Hematopoietic multipotent progenitor cell treated with erythropoietin and hydrocortisone succinate and interleukin-3 and kit ligand, for 17 days (in vitro differentiated cells): ENCODE results near the gene C3orf18.
A peak's percentile ranks its signal among the peaks of the same experiment; 100 is the strongest.

ENCODE experiments used
- DNase-seq: peaks from one replicate; pipeline ENCODE4 v3.0.0-alpha.2; 2015; ENCODE audit warnings: low spot score

The C3orf18 gene

DNA sequence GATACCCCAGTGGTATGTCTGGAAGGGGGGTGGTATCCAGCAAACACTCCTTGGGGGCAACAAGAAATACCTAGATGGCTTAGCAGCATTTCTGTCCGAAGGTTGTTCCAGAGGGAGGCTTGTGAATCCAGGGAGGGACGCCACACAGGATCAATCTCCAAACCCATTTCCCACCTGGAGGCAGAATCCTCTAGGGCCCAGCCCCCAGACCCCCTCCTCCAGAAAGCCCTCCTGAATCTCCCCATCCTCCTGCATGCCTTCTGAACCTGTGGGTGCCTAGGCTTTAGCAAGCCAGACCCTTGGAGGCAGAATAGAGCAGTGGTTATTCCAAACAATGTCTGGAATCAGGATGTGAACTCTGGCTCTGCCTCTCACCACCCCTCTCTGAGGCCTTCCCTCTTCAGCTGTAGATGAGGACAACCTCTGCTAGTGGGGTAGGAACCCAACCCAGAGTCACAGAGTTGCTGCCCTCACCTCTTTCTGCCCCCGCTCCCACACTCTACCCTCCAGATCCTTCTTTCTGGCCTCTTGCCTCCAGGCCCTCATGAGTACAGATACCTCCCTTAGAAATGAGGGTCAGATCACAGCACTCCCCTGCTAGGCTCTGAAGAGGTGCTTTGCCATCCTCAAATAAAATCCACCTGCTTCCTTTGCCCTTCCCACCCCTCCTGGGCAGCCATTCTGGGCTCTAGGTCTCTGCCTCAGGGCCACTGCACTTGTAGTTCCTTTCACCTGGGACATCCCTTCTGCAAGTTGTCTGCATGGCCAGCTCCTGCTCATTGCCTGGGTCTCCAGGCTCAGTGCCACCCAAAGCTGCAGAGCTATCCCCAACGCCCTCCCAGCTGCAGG is 35.9 kb upstream of the C3orf18 start:
- DNase-seq = no peak

DNA sequence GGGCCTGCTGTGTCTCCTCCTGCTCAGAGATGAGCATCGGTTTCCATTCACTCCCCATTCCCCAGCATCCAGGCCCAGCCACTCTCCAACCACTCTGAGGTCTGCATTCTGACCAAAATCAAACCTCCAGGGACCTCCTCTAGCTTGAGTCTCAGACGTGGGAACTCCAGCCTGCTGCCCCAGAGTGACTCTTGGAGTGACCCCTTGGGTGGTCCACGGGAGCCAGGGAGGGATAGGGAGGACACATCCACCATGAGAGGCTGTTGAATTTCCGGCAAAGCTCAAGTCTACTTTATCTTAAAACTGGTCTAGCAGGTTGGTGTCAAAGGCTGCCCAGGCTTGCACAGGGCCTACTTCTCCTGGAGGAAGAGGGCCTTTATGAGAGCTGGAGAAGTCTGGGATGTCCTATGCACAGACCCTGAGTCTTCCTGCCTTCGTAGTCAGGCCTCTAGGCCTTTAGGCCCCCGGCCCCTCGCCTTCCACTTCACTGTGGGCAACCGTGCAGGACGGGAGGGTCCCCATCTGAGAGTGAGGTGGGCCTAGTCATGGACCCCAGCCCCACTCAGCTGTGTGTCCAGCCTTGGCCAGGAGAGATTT is 35.1 kb upstream of the C3orf18 start:
- DNase-seq = peak; percentile 6

DNA sequence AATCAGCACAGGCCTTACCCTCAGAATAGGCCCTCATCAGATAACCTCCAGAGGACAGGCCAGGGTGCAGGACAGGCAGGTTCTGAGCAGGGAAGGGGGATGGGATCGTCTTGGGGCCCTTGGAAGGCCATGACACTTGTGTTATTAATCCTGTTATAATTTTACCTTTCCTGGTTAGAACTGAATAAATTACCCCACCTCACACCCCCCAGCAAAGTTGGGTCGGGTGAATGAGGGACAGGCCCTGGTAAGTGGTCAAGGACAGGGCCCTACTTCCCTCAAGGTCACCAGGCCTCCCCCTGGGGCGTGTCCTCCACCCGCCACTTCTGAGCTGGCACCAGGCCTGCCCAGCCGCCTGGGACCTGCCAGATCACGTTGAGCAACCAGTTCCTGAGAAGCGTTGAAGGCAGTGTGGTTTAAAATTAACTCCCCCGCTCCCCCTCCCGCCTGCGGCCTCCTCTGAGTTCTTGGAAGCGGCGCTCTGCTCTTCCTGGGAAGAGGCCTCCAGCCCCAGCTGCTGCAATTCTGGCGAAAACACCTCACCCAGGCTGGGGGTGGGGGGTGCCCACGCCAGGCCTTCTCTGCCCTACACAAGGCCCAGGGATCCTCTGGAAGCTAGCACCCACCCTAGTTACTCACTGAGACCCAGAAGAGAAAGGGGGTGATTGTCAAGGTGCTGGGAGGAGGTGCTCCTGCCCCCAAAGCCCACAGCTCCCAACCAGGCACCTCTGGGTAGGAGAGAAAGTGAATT is 33.5 kb upstream of the C3orf18 start:
- peak; percentile 78 for DNase-seq

DNA sequence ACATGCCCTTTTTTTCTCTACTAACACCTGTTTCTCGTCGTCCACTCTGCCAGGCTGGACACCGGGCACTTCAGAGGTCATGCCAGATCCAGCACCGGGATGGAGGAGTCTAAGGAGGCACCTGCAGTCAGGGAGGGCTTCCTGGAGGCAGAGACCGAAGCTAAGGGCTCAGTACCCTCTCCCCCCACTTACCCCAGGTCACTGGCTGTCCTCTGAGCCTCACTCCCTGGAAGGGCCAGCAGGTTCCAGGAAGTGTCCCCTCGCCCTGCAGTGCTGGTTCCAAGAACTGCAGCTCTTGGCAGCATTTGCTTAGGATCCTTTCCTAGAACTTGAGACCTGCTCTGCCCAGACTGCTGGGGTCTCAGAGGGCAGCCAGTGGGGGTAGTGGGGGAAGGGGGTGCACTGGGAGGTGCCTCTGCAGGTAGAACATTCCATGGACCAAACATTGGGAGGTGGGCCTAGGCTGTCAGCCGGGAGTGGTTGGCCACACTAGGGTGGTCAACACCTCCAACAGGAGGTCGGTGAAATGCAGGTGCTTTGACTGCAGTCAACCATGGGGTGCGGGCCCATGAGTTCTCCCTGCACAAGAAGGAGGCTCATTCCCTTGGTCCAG is 32.7 kb upstream of the C3orf18 start:
- DNase-seq = peak; percentile 4

DNA sequence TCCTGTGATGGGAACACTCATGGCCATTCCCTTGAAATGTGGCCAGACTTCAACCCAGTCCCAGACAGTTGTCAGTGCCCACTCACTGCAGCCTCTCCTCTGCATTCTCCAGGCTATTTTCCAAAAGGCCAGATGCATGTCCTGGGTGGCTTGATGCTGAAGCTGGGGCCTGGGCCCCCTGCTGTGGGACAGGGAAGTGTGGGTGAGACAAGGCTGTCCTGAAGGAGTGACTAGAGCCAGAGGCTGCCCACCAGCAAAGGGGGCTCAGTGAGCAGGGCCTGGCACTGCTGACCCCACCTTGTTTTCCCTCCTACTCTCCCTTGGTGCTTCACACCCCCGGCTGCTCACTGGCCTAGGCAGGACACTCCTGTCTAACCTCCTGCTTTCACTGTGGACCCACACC is 32.2 kb upstream of the C3orf18 start:
- DNase-seq = no peak

DNA sequence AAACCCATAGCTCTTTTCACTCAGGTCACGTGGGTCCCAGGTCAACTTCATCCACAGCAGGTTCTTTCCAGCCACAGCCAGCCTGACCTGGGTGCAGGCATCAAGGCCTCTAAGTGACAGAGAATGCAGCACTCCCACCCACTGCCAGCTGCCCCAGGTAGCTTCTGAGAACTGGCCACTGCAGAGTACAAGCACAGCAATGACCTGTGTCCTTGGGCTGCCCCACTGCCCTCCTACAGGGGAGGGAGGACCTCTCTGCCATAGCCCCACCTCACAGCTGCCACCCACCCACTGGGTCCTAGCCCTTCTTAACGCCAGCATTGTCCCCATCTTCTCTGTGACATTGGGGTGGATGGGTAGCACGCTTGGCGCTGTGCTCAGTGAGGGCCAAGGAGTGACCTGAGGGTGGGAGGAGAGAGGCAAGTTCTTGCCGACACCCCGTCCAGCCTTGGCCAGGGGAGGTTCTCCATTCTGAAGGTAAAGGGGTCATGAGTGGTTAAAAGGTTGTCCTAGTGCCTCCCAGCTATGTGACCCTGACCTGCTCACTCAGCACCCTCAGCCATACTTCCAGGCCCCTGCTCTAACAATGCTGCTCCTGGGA is 31.7 kb upstream of the C3orf18 start:
- no peak for DNase-seq

DNA sequence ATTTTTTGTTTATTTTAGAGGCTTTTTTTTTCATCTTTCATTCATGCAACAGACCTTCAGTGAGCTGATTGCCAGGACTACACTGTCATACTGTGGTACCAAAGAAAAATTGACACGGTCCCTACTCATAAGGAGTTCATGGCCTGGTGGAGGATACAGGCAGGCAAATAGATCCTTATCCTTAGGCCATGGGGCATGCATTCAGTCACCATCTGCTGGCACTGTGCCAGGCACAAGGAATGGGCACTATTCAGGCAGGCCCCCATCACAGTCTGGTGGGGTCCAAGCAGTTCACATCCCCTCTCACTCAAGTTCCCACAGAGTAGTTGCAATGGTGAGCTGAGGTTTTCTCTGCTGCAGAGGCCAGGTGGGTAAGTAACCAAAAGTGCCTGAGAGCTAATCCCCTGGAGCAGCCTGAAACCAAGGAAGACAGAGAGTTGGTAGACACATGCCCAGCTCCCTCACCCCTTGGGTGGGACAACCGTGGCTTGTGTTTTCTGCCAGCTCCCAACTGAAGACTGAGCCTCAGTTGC is 26.8 kb upstream of the C3orf18 start:
- DNase-seq = peak; percentile 54

DNA sequence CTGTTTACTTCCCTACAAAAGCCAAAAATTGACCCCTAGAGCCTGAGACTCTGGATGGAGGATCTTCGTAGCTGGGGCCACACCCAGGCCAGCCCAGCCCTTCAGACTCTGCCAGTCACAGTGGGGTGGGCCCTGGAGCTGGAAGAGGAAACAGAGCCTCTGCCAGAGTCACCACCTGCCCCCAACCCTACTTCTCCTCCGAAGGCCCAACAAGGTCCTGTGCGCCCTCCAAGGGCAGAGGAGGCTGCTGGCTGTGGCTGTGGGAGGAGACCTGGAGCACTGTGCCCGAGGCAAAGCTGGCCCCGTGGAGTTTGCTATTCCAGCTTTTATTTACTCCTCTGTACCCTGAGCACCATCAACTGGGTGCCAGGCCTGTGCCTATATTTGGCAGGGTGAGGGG is 25.0 kb upstream of the C3orf18 start:
- peak; percentile 42 for DNase-seq

DNA sequence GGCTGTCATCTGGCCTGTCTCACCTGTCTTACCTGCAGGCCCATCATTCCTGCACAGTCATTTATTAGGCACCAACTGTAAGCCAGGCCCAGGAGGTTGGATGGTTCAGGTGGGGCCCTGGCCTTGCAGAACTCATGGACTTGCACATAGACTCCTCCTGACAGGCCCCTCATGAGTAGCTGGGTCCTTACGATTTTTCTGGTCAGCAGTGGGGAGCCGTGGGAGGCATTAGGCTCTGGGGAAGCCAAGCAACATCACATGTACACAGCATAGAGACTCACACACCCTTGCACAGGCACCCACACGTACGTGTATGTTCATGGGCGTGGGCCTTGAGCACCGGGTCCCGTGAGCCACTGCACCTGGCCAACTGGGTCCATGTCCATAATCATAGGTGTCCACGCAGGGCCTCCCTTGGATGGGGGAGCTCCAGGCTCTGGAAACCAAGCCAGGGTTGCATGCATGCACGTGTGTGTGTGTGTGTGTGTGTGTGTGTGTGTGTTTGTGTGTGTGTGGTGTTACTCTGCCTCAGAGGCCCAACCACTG is 23.7 kb upstream of the C3orf18 start:
- no peak for DNase-seq

DNA sequence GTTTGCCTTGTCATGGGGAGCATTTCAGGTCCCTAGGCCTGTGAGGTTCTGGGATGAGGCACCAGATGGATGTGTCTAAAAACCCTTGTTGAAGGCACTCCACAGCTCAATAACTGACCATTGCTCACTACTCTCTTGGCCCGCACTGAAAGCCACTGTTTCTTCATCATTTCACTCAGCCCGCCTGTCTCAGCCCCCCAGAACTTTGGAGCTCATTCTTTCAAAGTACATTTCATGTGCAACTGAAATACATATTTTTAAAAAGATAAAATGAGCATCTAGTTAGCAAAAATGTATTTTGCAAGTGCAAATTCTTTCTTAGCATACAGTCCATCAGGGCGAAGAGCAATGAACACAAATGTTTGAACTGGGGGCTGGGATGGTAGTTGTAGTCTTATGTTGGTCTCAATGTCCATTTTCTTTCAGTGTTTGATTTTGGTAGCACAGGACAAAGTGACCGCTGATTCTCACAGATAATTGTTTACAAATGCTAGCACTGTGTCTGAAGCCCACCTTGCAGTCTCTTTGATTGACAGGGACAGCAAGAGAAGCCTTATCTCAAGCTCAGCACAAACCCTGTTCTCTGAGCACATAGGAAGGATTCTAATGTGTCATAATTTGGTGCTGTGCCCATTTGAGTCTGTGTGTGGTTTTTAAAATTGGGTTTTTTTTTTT is 21.3 kb upstream of the C3orf18 start:
- no peak for DNase-seq

DNA sequence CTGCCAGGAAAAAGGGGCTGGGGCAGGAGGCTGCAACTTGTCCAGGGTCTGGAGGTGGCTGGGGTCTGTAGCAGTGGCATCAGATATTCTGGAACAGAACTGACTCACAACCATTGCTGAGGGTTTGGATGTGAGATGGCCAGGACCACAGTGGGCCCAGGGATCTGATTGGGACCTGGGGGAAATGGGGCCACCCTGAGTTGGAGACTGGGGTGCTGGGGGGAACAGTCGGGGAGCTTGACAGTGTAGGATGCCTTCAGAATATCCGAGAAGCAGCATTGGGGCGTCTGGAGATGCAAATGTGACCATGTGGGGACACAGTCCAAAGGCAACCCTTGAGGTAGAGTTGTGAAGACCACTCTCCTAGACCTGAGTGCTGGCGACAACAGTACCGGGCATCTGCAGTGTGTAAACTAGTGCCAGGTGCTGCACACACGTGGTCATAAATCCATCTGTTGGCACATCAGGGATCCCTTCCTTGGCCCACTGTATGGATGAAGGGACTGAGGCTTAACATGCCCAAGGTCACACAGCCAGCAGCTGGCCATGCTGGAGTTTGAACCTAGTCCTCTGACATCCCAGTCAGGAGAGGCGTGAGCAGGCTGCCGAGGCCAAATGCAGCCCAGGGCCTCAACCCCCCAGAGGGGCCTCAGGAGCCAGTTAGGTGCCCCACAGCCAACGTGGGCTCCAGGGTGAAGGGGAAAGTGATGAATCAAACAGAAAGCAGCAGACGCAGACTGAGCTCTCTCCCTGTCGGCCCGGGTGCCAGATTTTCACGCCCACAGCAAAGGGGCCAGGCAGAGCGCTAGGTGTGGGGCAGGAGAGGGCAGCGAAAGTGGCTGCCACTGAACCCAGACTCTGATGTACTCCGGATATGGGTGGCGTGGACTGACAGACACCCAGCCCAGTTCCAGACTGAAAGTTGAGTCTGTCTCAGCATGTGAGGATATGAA is 20.5 kb upstream of the C3orf18 start:
- DNase-seq = no peak

DNA sequence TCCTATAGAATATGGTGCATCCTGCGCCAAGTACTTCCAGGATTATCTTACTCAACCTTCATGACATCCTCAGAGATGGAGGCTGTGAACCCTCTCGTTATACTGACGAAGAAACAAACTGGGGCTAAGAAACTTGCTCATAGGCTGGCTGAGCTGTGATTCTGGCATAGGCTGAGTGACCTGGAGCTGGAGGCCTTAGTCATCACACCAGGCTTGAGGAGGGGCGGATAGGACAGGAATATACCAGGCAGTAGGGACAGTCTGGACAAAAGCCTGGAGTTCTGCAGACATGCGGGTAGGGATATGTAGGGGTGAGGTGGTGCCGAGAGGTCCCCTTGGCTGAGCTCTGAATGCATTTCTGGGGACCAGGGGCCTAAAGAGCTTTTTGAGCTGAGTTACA is 19.8 kb upstream of the C3orf18 start:
- DNase-seq = no peak

DNA sequence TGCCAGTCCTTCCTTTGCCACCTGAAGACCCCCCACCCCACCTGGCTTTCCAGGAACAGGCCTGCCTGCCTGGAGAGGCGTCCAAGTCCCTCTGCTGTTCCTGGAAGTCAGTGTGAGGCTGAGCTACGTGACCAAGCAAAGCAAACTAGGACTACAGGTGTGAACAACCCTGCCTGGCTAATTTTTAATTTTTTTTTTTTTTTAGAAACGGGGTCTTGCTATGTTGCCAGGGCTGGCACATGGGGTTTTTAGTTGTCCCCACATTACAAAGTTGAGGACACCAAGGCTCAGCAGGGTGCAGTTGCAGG is 19.2 kb upstream of the C3orf18 start:
- DNase-seq = no peak

DNA sequence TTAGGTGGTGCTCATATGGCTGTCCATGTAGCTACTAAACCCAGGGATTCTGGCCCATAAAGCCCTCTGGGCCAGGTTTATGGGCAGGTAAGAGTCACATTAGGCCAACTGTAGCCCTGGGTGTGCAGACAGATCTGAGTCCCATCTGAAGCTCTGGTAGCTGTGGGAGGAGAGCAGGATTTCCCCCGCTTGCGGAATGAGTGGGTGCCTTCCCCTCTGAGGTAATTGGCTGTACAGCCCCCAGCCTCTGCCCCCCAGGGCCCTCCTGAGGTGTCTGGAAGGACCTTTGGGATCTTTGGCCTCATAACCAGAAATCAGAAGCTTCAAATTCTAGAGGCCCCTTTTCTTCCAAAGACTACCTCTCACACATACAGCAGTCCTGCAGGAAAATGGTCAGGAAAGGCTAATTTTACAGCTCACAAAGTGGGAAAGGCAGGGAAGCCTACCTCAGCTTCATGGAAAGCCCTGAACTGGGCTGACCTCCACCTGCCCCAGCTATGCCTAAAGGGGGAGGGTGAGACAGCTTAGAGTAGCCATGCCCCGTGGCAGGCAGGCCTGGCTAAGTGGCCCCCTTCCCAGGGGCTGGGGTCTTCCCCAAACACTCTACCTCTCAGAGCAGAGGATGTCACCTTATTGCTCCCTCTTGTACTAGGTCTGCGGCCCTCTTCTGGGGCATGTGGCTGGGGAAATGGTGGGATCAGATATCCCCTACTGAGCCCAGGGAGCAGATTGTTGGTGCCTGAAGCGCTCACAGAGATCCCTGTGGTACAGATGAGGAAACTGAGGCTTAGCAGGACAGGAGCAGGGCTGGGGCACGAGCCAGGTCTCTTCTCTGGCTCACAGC is 18.6 kb upstream of the C3orf18 start:
- DNase-seq = no peak

DNA sequence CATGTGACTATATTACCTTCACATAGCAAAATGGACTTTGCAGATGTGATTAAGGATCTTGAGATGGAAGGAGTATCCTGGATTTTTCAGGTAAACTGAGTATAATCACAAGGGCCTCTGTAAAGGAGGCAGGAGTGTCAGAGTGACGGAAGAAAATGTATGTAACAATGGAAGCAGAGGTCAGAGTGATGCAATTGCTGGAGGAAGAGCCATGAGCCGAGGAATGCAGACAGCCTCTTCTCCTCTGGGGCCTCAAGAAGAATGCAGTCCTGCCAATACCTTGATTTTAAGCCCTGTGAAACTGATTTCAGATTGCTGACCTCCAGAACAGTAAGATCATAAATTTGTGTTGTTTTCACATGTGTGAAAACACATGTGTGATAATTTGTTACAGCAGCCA is 16.8 kb upstream of the C3orf18 start:
- DNase-seq = no peak

DNA sequence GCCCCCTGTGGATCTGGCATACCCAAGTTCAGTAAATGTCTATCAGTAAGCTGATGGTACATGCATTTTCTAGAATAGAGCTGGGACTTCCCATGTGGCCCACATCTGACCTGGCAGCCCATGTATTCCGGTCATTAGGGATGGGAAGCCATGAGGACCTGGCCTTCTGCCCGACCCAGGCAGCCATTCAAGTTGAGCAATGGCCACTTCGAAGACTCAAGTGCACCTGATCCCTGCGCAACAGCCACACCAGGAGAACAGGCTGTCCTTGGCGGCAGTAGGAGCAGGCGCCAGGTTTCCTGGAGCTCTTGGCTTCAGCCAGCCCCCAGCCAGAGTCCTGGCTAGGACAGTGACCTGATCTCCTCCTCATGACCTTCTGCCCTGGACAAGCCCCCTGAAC is 16.4 kb upstream of the C3orf18 start:
- DNase-seq = no peak

DNA sequence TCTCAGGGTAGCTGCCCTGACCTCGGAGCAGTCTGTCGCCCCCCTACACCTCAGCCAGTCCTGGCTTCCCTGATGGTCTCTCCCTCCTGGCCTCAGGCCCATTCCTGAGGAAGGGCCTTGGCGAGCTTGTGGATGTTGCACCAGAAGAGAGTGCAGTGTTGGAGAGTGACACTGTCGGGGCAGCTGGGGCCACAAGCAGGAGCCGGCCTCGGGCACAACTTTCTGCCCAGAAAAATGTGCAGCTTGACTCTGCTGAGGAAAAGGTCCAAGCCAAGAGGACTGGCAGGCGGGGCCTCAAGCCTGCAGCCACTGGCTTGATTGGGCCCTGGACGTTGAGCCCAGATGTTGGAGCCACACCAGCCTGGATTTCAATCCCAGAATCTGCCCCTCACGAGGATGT is 14.5 kb upstream of the C3orf18 start:
- no peak for DNase-seq

DNA sequence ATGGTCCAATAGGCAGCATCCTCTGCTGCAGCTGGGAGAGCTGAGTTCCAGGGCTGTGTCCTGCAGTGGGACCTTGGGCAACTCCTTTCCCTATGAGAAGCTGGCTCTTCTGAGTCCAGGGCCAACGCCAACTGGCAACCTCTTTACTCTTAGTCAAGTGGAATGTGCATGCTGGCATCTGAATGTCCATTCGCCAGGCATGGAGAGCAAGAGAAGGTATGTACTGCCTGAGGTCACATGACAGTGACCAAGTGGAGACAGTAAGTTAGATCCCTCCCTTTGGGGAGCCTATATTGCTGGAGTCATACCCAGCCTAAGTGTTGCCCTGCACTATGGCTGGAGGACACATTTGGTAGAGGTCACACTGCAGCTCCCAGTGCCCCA is 13.9 kb upstream of the C3orf18 start:
- DNase-seq = no peak
